Measurements from ENCODE around the gene CALHM6. TPM values are rescaled to one million over a fixed set of nuclear protein-coding genes. Genes with fewer than 3 reads are reported as not detected.

CALHM6 gene
- total RNA-seq, 1 experiment from 2014 or later, result not detected

GRCh38 chr6:116445102-116445501, 16.1 kb upstream of the CALHM6 start:
- ChIA-PET POLR2A (ENCODE audit: low non-redundant PET) (no interaction called here), CTCF (no interaction called here)
- TF ChIP-seq, protein P1, sequence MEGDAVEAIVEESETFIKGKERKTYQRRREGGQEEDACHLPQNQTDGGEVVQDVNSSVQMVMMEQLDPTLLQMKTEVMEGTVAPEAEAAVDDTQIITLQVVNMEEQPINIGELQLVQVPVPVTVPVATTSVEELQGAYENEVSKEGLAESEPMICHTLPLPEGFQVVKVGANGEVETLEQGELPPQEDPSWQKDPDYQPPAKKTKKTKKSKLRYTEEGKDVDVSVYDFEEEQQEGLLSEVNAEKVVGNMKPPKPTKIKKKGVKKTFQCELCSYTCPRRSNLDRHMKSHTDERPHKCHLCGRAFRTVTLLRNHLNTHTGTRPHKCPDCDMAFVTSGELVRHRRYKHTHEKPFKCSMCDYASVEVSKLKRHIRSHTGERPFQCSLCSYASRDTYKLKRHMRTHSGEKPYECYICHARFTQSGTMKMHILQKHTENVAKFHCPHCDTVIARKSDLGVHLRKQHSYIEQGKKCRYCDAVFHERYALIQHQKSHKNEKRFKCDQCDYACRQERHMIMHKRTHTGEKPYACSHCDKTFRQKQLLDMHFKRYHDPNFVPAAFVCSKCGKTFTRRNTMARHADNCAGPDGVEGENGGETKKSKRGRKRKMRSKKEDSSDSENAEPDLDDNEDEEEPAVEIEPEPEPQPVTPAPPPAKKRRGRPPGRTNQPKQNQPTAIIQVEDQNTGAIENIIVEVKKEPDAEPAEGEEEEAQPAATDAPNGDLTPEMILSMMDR (conservative IDR thresholded peaks at IDR 0.05; ENCODE audit: low read depth, low read length), result no peak
- TF ChIP-seq EZH2 (IDR thresholded peaks at IDR 0.05; ENCODE audit: borderline replicate concordance, low read depth, low read length, poor library complexity, severe bottlenecking), result no peak
- no peak overlapping the region for H3K4me3 ChIP-seq (ENCODE audit: low read depth, low read length, poor library complexity, severe bottlenecking)
- no peak overlapping the region for H3K27ac ChIP-seq (ENCODE audit: low read depth, low read length, poor library complexity, severe bottlenecking)
- no peak for DNase-seq (ENCODE audit: low spot score)
- H3K36me3 ChIP-seq (ENCODE audit: insufficient read depth, low read length, poor library complexity, severe bottlenecking), result no peaks in the 10 kb centered on the region
- intact Hi-C loops (cut with micrococcal nuclease; ENCODE audit: unreplicated experiment), result no loop called here
- no peaks in the 10 kb centered on the region for H3K27me3 ChIP-seq (replicated peaks; ENCODE audit: insufficient read depth, low read depth, low read length, poor library complexity)
- H3K9me3 ChIP-seq (ENCODE audit: low read depth, low read length, poor library complexity, severe bottlenecking), result no peaks in the 10 kb centered on the region
- no peaks in the 10 kb centered on the region for H3K4me1 ChIP-seq (ENCODE audit: insufficient read depth, low read length, poor library complexity, severe bottlenecking)
- BruUV-seq (replicated peaks), result no TSS peak

DNA sequence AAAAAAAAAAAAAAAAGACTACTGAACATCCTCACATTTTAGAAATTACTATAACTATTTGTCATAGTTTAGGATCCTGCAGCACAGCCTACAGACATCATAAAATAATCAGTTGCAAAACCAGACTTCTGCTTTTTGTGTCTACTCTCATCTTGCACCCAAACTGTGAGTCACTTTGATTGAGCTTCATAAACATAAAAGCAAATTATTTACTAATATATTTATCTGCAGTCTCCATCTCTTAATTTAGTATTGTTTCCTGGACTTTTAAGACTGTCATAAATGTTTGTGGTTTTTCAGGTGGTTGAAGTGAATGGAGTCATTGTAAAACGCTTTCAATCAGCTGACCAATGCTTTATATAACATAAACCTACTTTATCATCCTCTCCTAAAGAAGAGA, 14.8 kb upstream of the CALHM6 start:
- TF ChIP-seq EZH2 (IDR thresholded peaks at IDR 0.05; ENCODE audit: borderline replicate concordance, low read depth, low read length, poor library complexity, severe bottlenecking), result no peak
- TF ChIP-seq, protein P1 (conservative IDR thresholded peaks at IDR 0.05; ENCODE audit: low read depth, low read length), result no peak
- intact Hi-C loops (cut with micrococcal nuclease; ENCODE audit: unreplicated experiment), result no loop called here

GRCh38 chr6:116447052-116447451, 14.1 kb upstream of the CALHM6 start:
- no peak overlapping the region for H3K27ac ChIP-seq (ENCODE audit: low read depth, low read length, poor library complexity, severe bottlenecking)
- no peaks in the 10 kb centered on the region for H3K27me3 ChIP-seq (replicated peaks; ENCODE audit: insufficient read depth, low read depth, low read length, poor library complexity)
- TF ChIP-seq EZH2 (IDR thresholded peaks at IDR 0.05; ENCODE audit: borderline replicate concordance, low read depth, low read length, poor library complexity, severe bottlenecking), result no peak
- TF ChIP-seq, protein P1 (conservative IDR thresholded peaks at IDR 0.05; ENCODE audit: low read depth, low read length), result no peak
- no peaks in the 10 kb centered on the region for H3K4me1 ChIP-seq (ENCODE audit: insufficient read depth, low read length, poor library complexity, severe bottlenecking)
- ChIA-PET CTCF (no interaction called here), POLR2A (ENCODE audit: low non-redundant PET) (no interaction called here)
- intact Hi-C loops (cut with micrococcal nuclease; ENCODE audit: unreplicated experiment), result no loop called here
- no TSS peak for BruUV-seq (replicated peaks)
- H3K4me3 ChIP-seq (ENCODE audit: low read depth, low read length, poor library complexity, severe bottlenecking), result no peak overlapping the region
- DNase-seq (ENCODE audit: low spot score), result no peak
- no peaks in the 10 kb centered on the region for H3K36me3 ChIP-seq (ENCODE audit: insufficient read depth, low read length, poor library complexity, severe bottlenecking)
- no peaks in the 10 kb centered on the region for H3K9me3 ChIP-seq (ENCODE audit: low read depth, low read length, poor library complexity, severe bottlenecking)

More for the DNA sequence above, 14.8 kb upstream of the CALHM6 start:
- ChIA-PET POLR2A (ENCODE audit: low non-redundant PET) (no interaction called here), CTCF (no interaction called here)
- H3K36me3 ChIP-seq (ENCODE audit: insufficient read depth, low read length, poor library complexity, severe bottlenecking), result no peaks in the 10 kb centered on the region
- H3K4me1 ChIP-seq (ENCODE audit: insufficient read depth, low read length, poor library complexity, severe bottlenecking), result no peaks in the 10 kb centered on the region
- no peaks in the 10 kb centered on the region for H3K9me3 ChIP-seq (ENCODE audit: low read depth, low read length, poor library complexity, severe bottlenecking)
- DNase-seq (ENCODE audit: low spot score), result no peak
- H3K27ac ChIP-seq (ENCODE audit: low read depth, low read length, poor library complexity, severe bottlenecking), result no peak overlapping the region
- BruUV-seq (replicated peaks), result no TSS peak
- H3K27me3 ChIP-seq (replicated peaks; ENCODE audit: insufficient read depth, low read depth, low read length, poor library complexity), result no peaks in the 10 kb centered on the region
- H3K4me3 ChIP-seq (ENCODE audit: low read depth, low read length, poor library complexity, severe bottlenecking), result no peak overlapping the region

Data from A673 (cell line).